NCI-H82 (cell line): ENCODE measurements around the gene APOL4.
"Not testable (repeated sequence)": the region's sequence is repeated elsewhere in the genome, so short reads cannot be mapped to it uniquely, and the experiment has no call there.

Experiments used
- DNase-seq: peaks from one replicate; lab custom pipeline; 2025; lab: John Stamatoyannopoulos, UW

The APOL4 gene

GRCh38 chr22:36232715-36233401, 31.2 kb upstream of the APOL4 start:
- no peak for DNase-seq

- DNase-seq, result not testable (repeated sequence)
Observed at GRCh38 chr22:36231051-36231450, 29.4 kb upstream of the APOL4 start.

- not testable (repeated sequence) for DNase-seq
Observed at GRCh38 chr22:36229649-36230048, 28.0 kb upstream of the APOL4 start.

GRCh38 chr22:36228944-36229343, 27.3 kb upstream of the APOL4 start:
- no peak for DNase-seq

GRCh38 chr22:36228369-36228768, 26.8 kb upstream of the APOL4 start:
- not testable (repeated sequence) for DNase-seq

GRCh38 chr22:36227806-36228205, 26.2 kb upstream of the APOL4 start:
- no peak for DNase-seq

- DNase-seq, result no peak
Observed at GRCh38 chr22:36227396-36227795, 25.8 kb upstream of the APOL4 start.

GRCh38 chr22:36226189-36226588, 24.6 kb upstream of the APOL4 start:
- DNase-seq, result peak; percentile 31

- DNase-seq, result no peak
Observed at GRCh38 chr22:36225333-36225922, 23.8 kb upstream of the APOL4 start.

GRCh38 chr22:36224245-36224644, 22.6 kb upstream of the APOL4 start:
- DNase-seq, result no peak

GRCh38 chr22:36223504-36223903, 21.9 kb upstream of the APOL4 start:
- DNase-seq, result no peak

- DNase-seq, result no peak
Observed at GRCh38 chr22:36222887-36223450, 21.4 kb upstream of the APOL4 start.

GRCh38 chr22:36221799-36222751, 20.5 kb upstream of the APOL4 start:
- peak; percentile 51 for DNase-seq

- DNase-seq, result no peak
Observed at GRCh38 chr22:36220451-36220921, 18.9 kb upstream of the APOL4 start.

- no peak for DNase-seq
Observed at GRCh38 chr22:36218648-36219193, 17.1 kb upstream of the APOL4 start.

GRCh38 chr22:36215981-36216380, 14.4 kb upstream of the APOL4 start:
- peak; percentile 58 for DNase-seq

- no peak for DNase-seq
Observed at GRCh38 chr22:36213586-36213985, 12.0 kb upstream of the APOL4 start.

GRCh38 chr22:36212901-36213300, 11.3 kb upstream of the APOL4 start:
- DNase-seq, result no peak

GRCh38 chr22:36211237-36211861, 9.7 kb upstream of the APOL4 start:
- DNase-seq, result peak; percentile 5

GRCh38 chr22:36210224-36210623, 8.6 kb upstream of the APOL4 start:
- DNase-seq, result no peak

- DNase-seq, result not testable (repeated sequence)
Observed at GRCh38 chr22:36209488-36209908, 7.9 kb upstream of the APOL4 start.
